ENCODE measurements around the gene ARID3A.
A peak's percentile ranks its signal among the peaks of the same experiment; 100 is the strongest.

ARID3A gene

DNA sequence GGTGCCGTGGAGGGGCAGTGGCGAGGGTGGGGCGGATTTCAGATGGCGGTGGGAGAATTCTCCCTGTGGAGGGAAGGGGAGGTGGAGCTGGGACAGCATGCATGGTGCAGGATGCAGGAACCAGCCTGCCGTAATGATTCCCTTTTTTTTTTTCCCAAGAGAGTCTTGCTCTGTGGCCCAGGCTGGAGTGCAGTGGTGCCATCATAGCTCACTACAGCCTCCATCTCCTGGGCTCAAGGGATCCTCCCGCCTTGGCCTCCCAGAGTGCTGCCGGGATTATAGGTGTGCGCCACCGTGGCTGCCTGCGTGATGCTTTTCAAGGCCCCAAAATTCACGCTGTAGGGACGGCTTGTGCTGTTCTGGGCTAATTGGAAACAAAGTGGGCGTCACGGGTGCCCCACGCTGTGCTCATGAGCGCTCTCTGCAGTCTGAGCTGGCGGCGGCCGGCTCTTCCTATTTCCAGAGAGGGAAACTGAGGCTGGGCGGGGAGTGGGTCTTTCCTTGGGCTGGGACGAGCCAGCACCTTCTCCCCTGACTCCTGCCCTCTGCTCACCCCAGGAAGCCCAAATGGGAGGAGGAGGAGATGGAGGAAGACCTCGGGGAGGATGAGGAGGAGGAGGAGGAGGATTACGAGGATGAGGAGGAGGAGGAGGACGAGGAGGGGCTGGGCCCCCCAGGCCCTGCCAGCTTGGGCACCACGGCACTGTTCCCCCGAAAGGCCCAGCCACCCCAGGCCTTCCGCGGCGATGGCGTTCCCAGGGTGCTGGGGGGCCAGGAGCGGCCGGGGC, 6.2 kb downstream of the ARID3A start:
- DNase-seq: no peak

DNA sequence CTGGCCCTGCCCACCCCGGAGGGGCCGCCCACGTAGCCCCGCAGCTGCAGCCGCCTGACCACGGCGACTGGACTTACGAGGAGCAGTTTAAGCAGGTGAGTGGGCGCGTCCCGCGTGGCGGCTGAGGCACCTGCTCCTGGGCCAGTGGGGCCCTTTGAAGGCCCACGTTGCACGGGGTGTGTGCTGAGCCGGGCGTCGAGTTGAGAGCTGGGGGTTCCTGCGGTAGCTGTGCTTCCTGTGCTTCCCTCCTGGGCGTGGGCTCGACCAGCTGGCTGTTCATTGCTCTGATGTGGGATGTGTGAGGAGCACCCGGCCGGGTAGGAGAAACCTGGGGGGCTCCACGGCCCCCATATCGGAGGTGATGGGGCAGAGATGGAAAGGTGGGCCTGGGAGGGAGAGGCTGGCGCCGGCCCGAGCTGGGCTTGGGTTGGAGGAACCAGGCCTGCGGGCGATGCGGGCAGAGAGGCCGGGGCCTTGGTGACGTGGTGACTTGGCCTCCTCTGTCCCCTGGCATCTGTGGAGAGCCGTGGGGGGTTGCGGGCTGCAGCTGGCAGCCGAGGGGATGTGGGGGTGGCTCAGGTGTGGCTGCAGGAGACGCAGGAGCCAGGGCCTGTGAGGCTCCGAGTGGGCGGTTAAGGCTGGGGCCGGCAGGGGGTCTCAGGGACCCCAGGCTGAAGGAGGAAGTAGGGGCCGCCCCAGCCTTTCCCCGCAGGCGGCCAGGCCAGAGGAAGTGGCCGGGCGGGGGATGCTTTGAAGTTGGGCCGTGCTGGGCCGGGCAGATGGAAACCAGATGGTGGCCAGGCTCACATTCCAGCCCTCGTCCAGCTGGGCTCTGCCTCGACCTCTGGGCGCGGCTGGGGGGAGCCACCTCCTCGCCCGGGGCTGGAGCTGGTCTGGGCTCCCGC, 7.1 kb downstream of the ARID3A start:
- DNase-seq: peak in 1 of 2 donors; percentile 46

- no peak for DNase-seq
Observed at GRCh38 chr19:933553-933882, 7.7 kb downstream of the ARID3A start.

GRCh38 chr19:934197-934840, 8.5 kb downstream of the ARID3A start:
- DNase-seq: no peak

DNA sequence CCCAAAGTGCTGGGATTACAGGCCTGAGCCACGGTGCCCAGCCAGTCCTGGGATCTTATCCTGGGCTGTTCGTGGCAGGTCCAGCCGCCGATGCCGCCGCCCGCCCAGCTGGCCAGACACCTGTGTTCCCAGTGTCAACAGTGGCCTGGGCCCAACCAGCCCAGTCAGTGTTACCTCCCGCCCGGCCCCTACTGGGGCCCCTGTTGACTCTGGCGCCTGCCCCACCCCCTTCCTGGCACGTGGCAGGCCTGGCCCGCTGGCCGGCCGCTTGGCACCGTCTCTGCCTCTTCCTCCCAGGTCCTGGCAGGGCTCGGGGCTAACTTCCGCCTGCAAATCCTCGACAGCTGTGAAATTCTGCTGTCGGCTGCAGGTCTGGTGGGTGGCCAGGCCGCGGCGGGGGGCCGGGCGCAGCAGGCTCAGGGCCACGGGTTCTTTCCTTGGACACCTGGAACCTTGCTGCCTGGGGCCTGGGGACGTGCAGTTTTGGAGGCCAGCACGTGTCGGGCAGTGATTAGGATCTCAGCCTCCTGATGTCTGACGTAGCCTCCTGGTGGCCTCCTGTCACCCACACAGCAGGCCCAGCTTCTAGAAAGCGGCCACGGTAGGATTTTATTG, 9.1 kb downstream of the ARID3A start:
- DNase-seq: peak in 1 of 2 donors; percentile 35

GRCh38 chr19:936175-936546, 10.3 kb downstream of the ARID3A start:
- DNase-seq: no peak

DNA sequence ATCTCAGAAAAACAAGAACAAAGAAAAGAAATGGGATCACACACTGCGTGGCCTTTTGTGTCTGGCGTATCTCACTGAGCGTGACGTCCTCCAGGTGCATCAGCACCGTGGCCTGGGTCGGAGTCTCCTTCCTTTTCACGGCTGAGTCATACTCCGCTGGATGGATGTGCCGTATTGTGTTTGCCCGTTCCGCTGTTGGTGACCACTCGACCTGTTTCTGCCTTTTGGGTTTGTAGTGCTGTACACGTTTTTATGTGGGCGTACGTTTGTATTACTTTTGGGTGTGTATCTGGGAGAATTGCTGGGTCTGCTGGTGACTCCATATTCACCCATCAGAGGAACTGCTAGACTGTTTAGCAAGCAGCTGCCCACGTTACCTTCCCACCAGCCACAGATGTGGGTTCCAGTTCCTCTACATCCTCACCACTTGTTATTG, 11.4 kb downstream of the ARID3A start:
- DNase-seq: peak; percentile 53 to 54

- no peak for DNase-seq
Observed at GRCh38 chr19:938233-938923, 12.5 kb downstream of the ARID3A start.

GRCh38 chr19:939439-939838, 13.6 kb downstream of the ARID3A start:
- DNase-seq: no peak

GRCh38 chr19:939922-940321, 14.1 kb downstream of the ARID3A start:
- DNase-seq: no peak

GRCh38 chr19:940591-941291, 14.9 kb downstream of the ARID3A start:
- peak; percentile 74 to 85 for DNase-seq

DNA sequence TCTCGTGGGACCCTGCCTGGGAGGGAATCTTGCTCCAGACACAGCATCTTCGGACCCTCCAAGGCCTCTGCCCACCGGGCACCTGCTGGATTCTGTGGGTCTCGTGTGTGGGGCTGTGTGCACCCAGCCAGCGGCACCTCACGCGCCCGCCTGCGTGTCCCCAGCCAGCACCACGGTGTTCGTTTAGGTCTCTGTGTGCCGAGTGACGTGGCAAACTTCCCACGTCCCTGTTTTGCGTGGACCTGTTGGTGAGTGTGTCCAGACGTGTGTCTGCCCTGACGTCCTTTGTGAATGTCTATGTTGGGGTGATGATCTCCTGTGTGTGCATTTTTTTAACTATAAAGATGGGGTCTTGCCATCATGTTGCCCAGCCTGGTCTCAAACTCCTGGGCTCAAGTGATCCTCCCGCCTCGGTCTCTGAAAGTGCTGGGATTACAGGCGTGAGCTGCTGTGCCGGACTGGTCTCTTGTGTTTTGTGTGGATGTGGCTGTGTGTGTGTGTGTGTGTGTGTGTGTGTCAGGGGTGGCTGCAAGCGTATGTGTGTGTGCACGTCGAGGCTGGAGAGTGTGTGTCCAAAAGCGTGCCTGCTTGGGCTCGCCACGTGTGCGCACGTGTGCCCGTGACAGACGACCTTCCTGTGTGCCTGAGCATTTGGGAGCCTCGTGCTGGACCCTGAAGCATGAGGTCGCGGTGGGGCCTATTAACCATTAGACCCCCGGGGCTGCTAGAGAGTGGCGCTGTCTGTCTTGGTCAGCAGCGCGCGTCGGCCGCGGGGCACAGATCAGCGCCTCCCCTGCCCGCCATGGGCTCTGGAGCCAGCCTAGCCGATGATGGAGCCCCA, 15.7 kb downstream of the ARID3A start:
- no peak for DNase-seq

- DNase-seq: no peak
Observed at GRCh38 chr19:942133-942645, 16.4 kb downstream of the ARID3A start.

GRCh38 chr19:943551-944170, 17.8 kb downstream of the ARID3A start:
- no peak for DNase-seq

DNA sequence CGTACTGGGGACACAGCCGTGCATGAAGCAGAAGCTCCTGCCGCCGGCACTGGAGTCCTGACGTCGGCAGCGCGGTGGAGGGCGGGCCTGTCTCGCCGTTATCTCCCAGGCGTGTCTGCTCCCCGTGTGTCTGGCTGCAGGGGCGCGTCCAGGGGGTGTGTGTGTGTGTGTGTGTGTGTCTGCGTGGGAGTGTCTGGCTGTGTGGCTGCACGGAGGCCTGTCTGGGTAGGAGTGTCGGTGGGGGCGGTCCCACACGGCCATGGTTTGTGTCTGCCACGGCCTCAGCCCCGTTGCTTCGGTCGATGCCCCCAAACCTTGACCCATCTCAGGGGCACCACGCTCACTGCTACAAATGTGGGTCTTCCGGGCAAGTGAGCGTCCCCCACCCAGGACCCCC, 18.3 kb downstream of the ARID3A start:
- DNase-seq: no peak

GRCh38 chr19:944663-945241, 18.9 kb downstream of the ARID3A start:
- no peak for DNase-seq

DNA sequence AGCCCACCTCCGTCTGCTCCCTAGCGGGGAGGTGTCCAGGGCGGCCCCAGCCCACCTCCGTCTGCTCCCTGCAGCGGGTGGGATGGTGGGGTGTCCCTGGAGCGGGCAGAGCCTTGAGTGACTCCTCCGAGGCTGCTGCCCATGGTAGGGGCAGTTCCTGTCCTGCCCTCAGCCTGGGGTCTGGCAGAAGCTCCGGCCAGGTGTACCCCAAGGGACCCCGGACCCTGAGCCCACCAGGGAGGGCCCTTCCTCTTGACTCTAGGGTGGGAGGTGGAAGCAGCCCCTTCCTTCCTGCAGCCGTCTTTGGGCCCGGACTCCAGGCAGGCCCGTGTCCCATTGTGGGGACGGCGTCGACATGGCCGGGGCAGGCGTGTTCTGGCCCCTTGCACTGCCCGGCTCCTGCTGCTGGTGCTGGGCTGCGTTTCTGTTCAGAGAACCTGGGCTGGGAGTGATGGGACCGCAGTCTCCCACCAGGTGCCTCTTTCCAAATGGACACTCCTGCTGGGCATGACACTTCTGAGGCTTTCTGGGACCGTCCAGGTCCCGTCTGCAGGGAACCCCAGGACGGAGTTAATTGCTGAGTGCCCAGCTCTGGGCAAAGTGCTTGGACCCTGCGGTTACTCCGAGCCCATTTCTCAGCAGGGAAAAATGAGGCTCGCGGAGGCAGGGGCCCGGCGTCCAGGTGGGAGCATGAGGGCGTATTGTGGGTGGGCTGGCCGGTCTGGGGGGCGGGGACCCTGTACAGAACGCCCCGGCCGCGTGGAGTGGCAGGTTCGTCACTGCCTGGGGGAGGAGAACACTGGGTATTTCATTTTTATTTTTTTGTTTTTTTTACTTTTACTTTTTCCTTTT, 19.8 kb downstream of the ARID3A start:
- no peak for DNase-seq

- DNase-seq: no peak
Observed at GRCh38 chr19:947090-947706, 21.4 kb downstream of the ARID3A start.
